ENCODE results near the gene TGDS.

TGDS gene

DNA sequence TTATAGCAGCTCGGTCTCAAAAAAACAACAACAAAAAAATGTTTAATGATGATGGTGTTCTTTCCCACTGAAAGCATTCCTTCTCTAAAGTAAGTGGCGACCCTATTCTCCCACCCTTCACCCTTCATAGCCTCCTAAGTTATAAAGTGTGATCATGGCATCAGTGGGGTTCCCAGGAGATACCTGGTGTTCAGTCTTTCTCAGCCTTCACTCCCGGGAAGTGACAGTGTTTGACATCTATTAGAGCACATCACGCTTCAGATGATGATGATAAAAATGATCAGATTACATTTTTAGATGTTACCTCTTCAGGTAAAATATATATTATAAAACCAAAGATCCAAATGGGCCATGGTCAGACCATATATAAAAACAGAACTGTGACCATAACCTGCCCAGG lies 51.0 kb downstream of the TGDS start:
- H3K36me3 ChIP-seq (replicated peaks; ENCODE audit: insufficient read depth, low read length), result no peaks in the 10 kb centered on the region
- TF ChIP-seq EZH2phosphoT487 (IDR thresholded peaks at IDR 0.05; ENCODE audit: low read length) (no peak), EZH2 (optimal IDR thresholded peaks at IDR 0.05; ENCODE audit: low read depth, low read length) (no peak)
- TF ChIP-seq, protein P1, sequence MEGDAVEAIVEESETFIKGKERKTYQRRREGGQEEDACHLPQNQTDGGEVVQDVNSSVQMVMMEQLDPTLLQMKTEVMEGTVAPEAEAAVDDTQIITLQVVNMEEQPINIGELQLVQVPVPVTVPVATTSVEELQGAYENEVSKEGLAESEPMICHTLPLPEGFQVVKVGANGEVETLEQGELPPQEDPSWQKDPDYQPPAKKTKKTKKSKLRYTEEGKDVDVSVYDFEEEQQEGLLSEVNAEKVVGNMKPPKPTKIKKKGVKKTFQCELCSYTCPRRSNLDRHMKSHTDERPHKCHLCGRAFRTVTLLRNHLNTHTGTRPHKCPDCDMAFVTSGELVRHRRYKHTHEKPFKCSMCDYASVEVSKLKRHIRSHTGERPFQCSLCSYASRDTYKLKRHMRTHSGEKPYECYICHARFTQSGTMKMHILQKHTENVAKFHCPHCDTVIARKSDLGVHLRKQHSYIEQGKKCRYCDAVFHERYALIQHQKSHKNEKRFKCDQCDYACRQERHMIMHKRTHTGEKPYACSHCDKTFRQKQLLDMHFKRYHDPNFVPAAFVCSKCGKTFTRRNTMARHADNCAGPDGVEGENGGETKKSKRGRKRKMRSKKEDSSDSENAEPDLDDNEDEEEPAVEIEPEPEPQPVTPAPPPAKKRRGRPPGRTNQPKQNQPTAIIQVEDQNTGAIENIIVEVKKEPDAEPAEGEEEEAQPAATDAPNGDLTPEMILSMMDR (IDR thresholded peaks at IDR 0.05; ENCODE audit: low read length), result no peak

DNA sequence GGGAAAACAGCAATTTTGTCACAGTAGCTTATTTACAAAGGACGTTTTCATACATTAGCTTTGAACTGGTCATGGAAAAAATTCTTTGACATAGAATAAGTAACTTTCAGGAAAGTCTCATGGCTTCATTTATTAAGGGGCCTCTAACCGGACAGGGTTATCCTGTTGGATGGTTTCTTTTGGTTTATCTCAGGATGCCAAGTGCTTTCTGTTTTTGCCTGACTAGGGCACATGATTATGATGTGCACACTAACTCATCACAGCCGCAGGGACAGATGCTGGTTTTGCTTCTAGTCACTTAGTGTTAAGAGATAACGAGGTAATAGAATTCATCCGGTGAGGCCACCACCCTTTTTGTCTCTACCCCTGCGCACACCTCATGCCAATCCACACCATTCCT lies 53.0 kb downstream of the TGDS start:
- H3K4me2 ChIP-seq (ENCODE audit: low read depth, low read length), result no peak overlapping the region
- H3K4me3 ChIP-seq (ENCODE audit: low read length), result no peak overlapping the region
- no peak for DNase-seq
- H2AFZ ChIP-seq (ENCODE audit: low read length), result no peak overlapping the region
- no peak overlapping the region for H3K27ac ChIP-seq (ENCODE audit: low read length)
- H3K27me3 ChIP-seq (replicated peaks; ENCODE audit: insufficient read depth, low read length), result no peaks in the 10 kb centered on the region
- no peaks in the 10 kb centered on the region for H3K36me3 ChIP-seq (replicated peaks; ENCODE audit: insufficient read depth, low read length)
- TF ChIP-seq, protein P1 (IDR thresholded peaks at IDR 0.05; ENCODE audit: low read length), result no peak
- TF ChIP-seq EZH2phosphoT487 (IDR thresholded peaks at IDR 0.05; ENCODE audit: low read length), result no peak
- no peak for TF ChIP-seq EZH2 (optimal IDR thresholded peaks at IDR 0.05; ENCODE audit: low read depth, low read length)
- no peaks in the 10 kb centered on the region for H4K20me1 ChIP-seq (ENCODE audit: insufficient read depth, low read length)
- no peak overlapping the region for H3K9ac ChIP-seq (ENCODE audit: low read length)
- H3K79me2 ChIP-seq (ENCODE audit: low read length), result no peaks in the 10 kb centered on the region
- peaks cover under 1% of the 10 kb centered on the region; the same call in 1 of the 2 replicates for H3K4me1 ChIP-seq (ENCODE audit: low read length)
- peaks cover under 1% of the 10 kb centered on the region; the same call in 1 of the 2 replicates for H3F3A ChIP-seq (ENCODE audit: insufficient read depth, low read length)
- no peaks in the 10 kb centered on the region for H3K9me2 ChIP-seq (replicated peaks; ENCODE audit: insufficient read depth, low read length)
- H3K9me3 ChIP-seq (replicated peaks; ENCODE audit: insufficient read depth, low read length), result no peaks in the 10 kb centered on the region

More for the DNA sequence above, 51.0 kb downstream of the TGDS start:
- Histone ChIP-seq H3F3A (ENCODE audit: insufficient read depth, low read length) (peaks cover 20% of the 10 kb centered on the region), H4K20me1 (ENCODE audit: insufficient read depth, low read length) (no peaks in the 10 kb centered on the region), H3K9me3 (replicated peaks; ENCODE audit: insufficient read depth, low read length) (no peaks in the 10 kb centered on the region), H3K27me3 (replicated peaks; ENCODE audit: insufficient read depth, low read length) (no peaks in the 10 kb centered on the region), H3K4me1 (ENCODE audit: low read length) (peaks cover 7% of the 10 kb centered on the region; the same call in 1 of the 2 replicates), H3K4me2 (ENCODE audit: low read depth, low read length) (no peak overlapping the region), H2AFZ (ENCODE audit: low read length) (no peak overlapping the region), H3K27ac (ENCODE audit: low read length) (no peak overlapping the region), H3K9ac (ENCODE audit: low read length) (no peak overlapping the region), H3K79me2 (ENCODE audit: low read length) (no peaks in the 10 kb centered on the region), H3K9me2 (replicated peaks; ENCODE audit: insufficient read depth, low read length) (no peaks in the 10 kb centered on the region), H3K4me3 (ENCODE audit: low read length) (no peak overlapping the region)
- no peak for DNase-seq

DNA sequence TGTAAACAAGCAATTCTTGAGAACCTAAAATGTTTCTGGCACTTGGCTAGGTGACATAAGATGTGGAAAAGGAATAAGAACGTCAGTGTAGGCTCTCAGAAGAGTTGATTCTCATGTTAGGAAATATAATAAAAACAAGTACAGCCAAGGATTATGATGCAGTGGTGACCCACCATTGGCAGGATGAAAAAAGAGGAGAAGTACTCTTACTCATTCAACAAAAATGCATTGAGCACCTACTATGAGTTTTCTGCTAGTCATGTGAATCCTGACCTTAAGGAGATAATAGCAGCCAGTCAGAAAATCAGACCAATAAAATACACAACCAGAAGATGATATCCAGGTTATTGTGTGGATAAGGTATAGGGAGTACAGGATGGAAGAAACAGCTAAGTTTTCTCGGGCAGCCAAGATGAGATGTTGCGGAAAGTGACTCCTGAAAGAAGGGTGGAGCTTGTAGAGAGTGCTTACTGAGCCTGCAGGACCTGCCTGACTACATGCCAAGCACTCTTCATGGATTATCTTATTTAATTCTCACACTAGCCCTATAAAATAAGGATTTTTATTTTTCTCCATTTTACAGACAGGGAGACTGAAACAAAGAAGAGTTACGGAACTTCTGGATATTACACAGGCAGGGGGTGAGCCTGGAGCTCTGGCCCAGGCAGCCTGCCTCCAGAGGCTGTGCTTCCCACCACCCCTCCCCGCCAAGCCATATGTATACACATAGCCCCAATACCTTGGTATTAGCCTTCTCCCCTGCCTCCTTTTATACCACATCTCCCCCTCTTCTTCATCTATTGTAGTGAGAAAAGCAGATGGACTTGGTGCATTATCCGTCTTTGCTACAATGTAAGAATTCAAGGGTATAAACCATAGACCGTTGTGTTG lies 58.0 kb downstream of the TGDS start:
- H3K9me2 ChIP-seq (replicated peaks; ENCODE audit: insufficient read depth, low read length), result no peaks in the 10 kb centered on the region
- H4K20me1 ChIP-seq (ENCODE audit: insufficient read depth, low read length), result no peaks in the 10 kb centered on the region
- TF ChIP-seq EZH2phosphoT487 (IDR thresholded peaks at IDR 0.05; ENCODE audit: low read length) (no peak), EZH2 (optimal IDR thresholded peaks at IDR 0.05; ENCODE audit: low read depth, low read length) (no peak)
- TF ChIP-seq, protein P1 (IDR thresholded peaks at IDR 0.05; ENCODE audit: low read length), result no peak
- no peak overlapping the region for H2AFZ ChIP-seq (ENCODE audit: low read length)
- DNase-seq, result no peak
- no peaks in the 10 kb centered on the region for H3K36me3 ChIP-seq (replicated peaks; ENCODE audit: insufficient read depth, low read length)
- H3K4me3 ChIP-seq (ENCODE audit: low read length), result no peak overlapping the region
- H3K9me3 ChIP-seq (replicated peaks; ENCODE audit: insufficient read depth, low read length), result no peaks in the 10 kb centered on the region
- H3F3A ChIP-seq (ENCODE audit: insufficient read depth, low read length), result no peaks in the 10 kb centered on the region
- no peaks in the 10 kb centered on the region for H3K27me3 ChIP-seq (replicated peaks; ENCODE audit: insufficient read depth, low read length)
- H3K27ac ChIP-seq (ENCODE audit: low read length), result no peak overlapping the region
- no peak overlapping the region for H3K9ac ChIP-seq (ENCODE audit: low read length)
- H3K4me2 ChIP-seq (ENCODE audit: low read depth, low read length), result no peak overlapping the region
- H3K79me2 ChIP-seq (ENCODE audit: low read length), result no peaks in the 10 kb centered on the region
- no peaks in the 10 kb centered on the region for H3K4me1 ChIP-seq (ENCODE audit: low read length)

Measured in MM.1S (cell line).